SU-DHL-6 (cell line): ENCODE results near the gene SLC22A23.
A peak's percentile ranks its signal among the peaks of the same experiment; 100 is the strongest.

ENCODE experiments used
- H2AFZ ChIP-seq: fragments of 200-600 bp; sonication (generic); 2 replicates; pipeline ENCODE4 v1.6.1; 2014; ENCODE audit warnings: low read depth, mild to moderate bottlenecking, moderate library complexity, mixed read lengths, antibody characterized with exemption, low read length; ENCODE audit not compliant: severe bottlenecking
- H3F3A ChIP-seq: fragments of 200-600 bp; shearing (Covaris generic); 2 replicates; pipeline ENCODE4 v1.6.0; 2016; ENCODE audit warnings: antibody characterized with exemption, mild to moderate bottlenecking; ENCODE audit not compliant: insufficient read depth
- H3K27ac ChIP-seq: fragments of 200-600 bp; sonication (generic); 2 replicates; pipeline ENCODE4 v1.5.1; 2016; ENCODE audit warnings: low read depth, mild to moderate bottlenecking, low read length, moderate library complexity, mixed read lengths
- H3K27me3 ChIP-seq: fragments of 200-600 bp; sonication (generic), shearing (Covaris generic); 2 replicates; pipeline ENCODE4 v1.6.0; 2014; ENCODE audit warnings: mild to moderate bottlenecking, low read length
- H3K36me3 ChIP-seq: fragments of 200-600 bp; sonication (generic); 2 replicates; pipeline ENCODE4 v1.6.1; 2014; ENCODE audit warnings: mild to moderate bottlenecking, low read length, mixed read lengths
- H3K4me2 ChIP-seq: fragments of 300-600, 200-600 bp; shearing (Covaris generic), sonication (generic); 2 replicates; pipeline ENCODE4 v1.6.0; 2014; ENCODE audit warnings: low read length, low read depth, mild to moderate bottlenecking; ENCODE audit not compliant: poor library complexity, severe bottlenecking
- H3K4me3 ChIP-seq: fragments of 200-600 bp; sonication (generic); 2 replicates; pipeline ENCODE4 v1.5.1; 2014; ENCODE audit warnings: antibody characterized with exemption, low read length, mild to moderate bottlenecking, mixed read lengths; ENCODE audit not compliant: insufficient read depth, poor library complexity, severe bottlenecking
- H3K79me2 ChIP-seq: fragments of 200-600 bp; sonication (generic); 2 replicates; pipeline ENCODE4 v1.6.1; 2014; ENCODE audit warnings: mild to moderate bottlenecking, low read length, moderate library complexity; ENCODE audit not compliant: insufficient read depth
- H3K9ac ChIP-seq: fragments of 200-600 bp; sonication (generic); 2 replicates; pipeline ENCODE4 v1.7.0; 2014; ENCODE audit warnings: mild to moderate bottlenecking, low read length
- H3K9me2 ChIP-seq: fragments of 200-600 bp; sonication (generic); replicated peaks from 2 replicates; pipeline ENCODE4 v1.6.1; 2014; ENCODE audit warnings: low read length; ENCODE audit not compliant: insufficient read depth
- H3K9me3 ChIP-seq: fragments of 200-600 bp; sonication (generic); 2 replicates; pipeline ENCODE4 v1.6.1; 2014; ENCODE audit warnings: low read length, mixed read lengths; ENCODE audit not compliant: insufficient read depth
- H4K20me1 ChIP-seq: fragments of 200-600 bp; sonication (generic); 2 replicates; pipeline ENCODE4 v1.6.1; 2014; ENCODE audit warnings: low read depth, mild to moderate bottlenecking, antibody characterized with exemption, low read length, moderate library complexity, mixed read lengths
- EZH2phosphoT487 ChIP-seq: fragments of 200-600 bp; sonication (generic), shearing (Covaris generic); conservative IDR thresholded peaks from 2 replicates; pipeline ENCODE4 v1.6.1; 2018; ENCODE audit warnings: mild to moderate bottlenecking, antibody characterized with exemption, low read length, moderate library complexity, mixed read lengths
- TF ChIP-seq, protein P1 (sequence below): fragments of 200-600 bp; sonication (generic); IDR thresholded peaks from one replicate; pipeline ENCODE4 v1.5.1; 2017; ENCODE audit warnings: antibody characterized with exemption, mild to moderate bottlenecking, low read length, moderate library complexity; ENCODE audit not compliant: insufficient read depth, poor library complexity, severe bottlenecking

SLC22A23 gene

DNA sequence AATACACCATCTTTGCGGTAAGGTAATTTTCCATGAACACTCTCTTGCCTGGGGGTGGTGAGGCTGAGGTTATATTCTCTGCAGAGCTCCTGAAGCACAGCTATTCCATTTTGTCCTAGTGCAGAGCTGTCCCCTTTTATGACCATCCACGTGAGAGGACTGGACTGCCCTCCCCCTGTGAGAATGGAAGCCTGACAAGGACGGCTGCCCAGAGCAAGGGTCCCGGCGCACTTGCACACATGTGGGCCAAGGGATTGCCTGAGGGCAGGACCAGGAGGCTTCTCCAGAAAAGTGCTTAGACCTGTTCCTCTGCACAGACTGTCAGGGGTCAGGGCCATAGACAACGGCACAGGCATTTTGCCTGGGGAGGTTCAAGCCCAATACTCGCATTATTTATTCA, 48.2 kb downstream of the SLC22A23 start:
- no peaks in the 10 kb centered on the region for H3K9me3 ChIP-seq
- H3K79me2 ChIP-seq: no peaks in the 10 kb centered on the region
- TF ChIP-seq, protein P1, sequence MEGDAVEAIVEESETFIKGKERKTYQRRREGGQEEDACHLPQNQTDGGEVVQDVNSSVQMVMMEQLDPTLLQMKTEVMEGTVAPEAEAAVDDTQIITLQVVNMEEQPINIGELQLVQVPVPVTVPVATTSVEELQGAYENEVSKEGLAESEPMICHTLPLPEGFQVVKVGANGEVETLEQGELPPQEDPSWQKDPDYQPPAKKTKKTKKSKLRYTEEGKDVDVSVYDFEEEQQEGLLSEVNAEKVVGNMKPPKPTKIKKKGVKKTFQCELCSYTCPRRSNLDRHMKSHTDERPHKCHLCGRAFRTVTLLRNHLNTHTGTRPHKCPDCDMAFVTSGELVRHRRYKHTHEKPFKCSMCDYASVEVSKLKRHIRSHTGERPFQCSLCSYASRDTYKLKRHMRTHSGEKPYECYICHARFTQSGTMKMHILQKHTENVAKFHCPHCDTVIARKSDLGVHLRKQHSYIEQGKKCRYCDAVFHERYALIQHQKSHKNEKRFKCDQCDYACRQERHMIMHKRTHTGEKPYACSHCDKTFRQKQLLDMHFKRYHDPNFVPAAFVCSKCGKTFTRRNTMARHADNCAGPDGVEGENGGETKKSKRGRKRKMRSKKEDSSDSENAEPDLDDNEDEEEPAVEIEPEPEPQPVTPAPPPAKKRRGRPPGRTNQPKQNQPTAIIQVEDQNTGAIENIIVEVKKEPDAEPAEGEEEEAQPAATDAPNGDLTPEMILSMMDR: no peak
- TF ChIP-seq EZH2phosphoT487: no peak
- H2AFZ ChIP-seq: no peak overlapping the region
- no peak overlapping the region for H3K4me3 ChIP-seq
- no peak overlapping the region for H3K9ac ChIP-seq
- no peak overlapping the region for H3K4me2 ChIP-seq
- H3K27ac ChIP-seq: no peak overlapping the region
- H3K36me3 ChIP-seq: no peaks in the 10 kb centered on the region
- H4K20me1 ChIP-seq: no peaks in the 10 kb centered on the region
- H3K27me3 ChIP-seq: no peaks in the 10 kb centered on the region
- H3K9me2 ChIP-seq: no peaks in the 10 kb centered on the region
- H3F3A ChIP-seq: no peaks in the 10 kb centered on the region

DNA sequence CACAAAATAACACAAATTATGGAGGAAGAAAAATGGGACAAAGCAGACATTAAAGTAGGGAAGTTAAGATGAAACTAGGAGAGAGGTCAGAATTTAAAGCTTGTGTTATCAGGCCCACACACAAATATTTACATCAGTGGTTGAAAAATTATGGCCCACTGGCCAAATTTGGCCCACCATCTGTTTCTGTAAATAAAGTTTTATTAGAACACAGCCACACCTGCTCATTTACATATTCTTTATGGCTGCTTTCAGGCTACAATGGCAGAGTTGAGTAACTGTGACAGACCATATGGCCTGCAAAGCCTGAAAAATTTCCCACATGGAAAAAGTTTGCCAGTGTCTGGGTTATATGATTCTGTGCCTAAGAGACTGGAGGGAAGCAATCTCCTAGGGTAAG, 49.0 kb downstream of the SLC22A23 start:
- Histone ChIP-seq H3K9me3 (no peaks in the 10 kb centered on the region), H3K4me3 (no peak overlapping the region), H3K79me2 (no peaks in the 10 kb centered on the region), H2AFZ (no peak overlapping the region), H3F3A (no peaks in the 10 kb centered on the region), H3K4me2 (no peak overlapping the region), H3K27ac (no peak overlapping the region), H3K9ac (no peak overlapping the region), H4K20me1 (no peaks in the 10 kb centered on the region), H3K9me2 (no peaks in the 10 kb centered on the region), H3K27me3 (no peaks in the 10 kb centered on the region), H3K36me3 (no peaks in the 10 kb centered on the region)
- TF ChIP-seq, protein P1: no peak
- TF ChIP-seq EZH2phosphoT487: no peak

DNA sequence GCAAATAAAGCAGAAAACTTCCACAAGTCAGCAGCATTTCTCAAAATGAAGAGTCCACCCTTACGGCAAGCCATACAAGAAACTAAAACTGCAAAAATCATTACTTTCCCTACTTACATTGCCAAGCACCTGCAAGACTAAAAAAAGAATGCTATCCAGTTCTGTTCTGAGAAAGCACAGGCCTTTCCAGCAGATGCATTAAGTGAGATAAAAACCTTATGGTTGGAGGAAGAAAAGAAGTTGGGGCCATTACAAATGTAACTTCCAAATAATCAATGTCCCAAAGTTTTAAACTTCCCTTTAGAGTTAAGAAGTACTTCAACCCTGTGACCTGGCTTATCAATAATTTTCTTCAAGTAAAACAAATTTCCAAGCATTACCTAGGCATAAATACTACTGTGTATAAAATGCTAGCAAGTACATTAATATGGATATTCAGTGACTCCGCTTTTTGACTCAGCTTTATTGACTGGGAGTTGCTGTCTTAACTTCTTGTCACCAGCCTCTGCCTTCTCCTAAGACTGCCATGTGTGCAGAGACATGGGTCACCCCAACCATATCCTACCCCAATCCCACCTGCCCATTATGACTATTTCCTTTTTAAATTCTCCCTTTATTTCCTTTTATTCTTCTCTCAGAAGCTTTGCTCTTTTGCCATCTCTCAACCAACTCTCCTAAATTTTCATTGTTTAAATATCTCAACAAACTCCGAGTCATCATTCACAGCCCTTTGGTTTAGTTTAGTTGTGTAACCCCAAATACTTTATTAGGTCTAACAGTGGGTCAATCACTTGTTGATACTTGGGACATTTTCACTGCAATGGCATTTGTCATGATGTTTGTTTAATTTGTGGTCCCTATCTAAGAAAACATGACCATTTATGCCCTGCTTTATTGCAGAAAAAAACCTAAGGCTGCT, 49.7 kb downstream of the SLC22A23 start:
- Histone ChIP-seq H3K9me3 (no peaks in the 10 kb centered on the region), H3K79me2 (no peaks in the 10 kb centered on the region), H3K27me3 (no peaks in the 10 kb centered on the region), H3K36me3 (no peaks in the 10 kb centered on the region), H4K20me1 (no peaks in the 10 kb centered on the region), H3K27ac (no peak overlapping the region), H3K9ac (no peak overlapping the region), H3K9me2 (no peaks in the 10 kb centered on the region), H3F3A (no peaks in the 10 kb centered on the region), H3K4me3 (no peak overlapping the region), H3K4me2 (no peak overlapping the region), H2AFZ (no peak overlapping the region)
- 0 out of 2 replicates have a peak, but pooled peaks have one; percentile 64 for TF ChIP-seq EZH2phosphoT487
- TF ChIP-seq, protein P1: no peak
